Liver (tissue), 9 donors: ENCODE data around the gene ACACA. TPM values are rescaled to one million over a fixed set of nuclear protein-coding genes. Genes with fewer than 3 reads are reported as not detected.

Experiments used
- DNase-seq: peaks from one replicate; pipeline ENCODE4 v3.0.0-alpha.2; 2017; ENCODE audit warnings: low spot score
- H3K27ac ChIP-seq, 2 donors: one replicate each; pipeline ENCODE4 v1.7.0; 2013; ENCODE audit warnings: inconsistent platforms in 2 of 2, low read length in 2 of 2, control low read depth in 1 of 2, low read depth in 1 of 2, mild to moderate bottlenecking in 1 of 2
- H3K27me3 ChIP-seq, 4 donors: one replicate each; pipeline versions ENCODE4 v1.6.1 to v1.7.0; 2013; ENCODE audit warnings: low read length in 3 of 4, inconsistent platforms in 1 of 4, mild to moderate bottlenecking in 1 of 4, moderate library complexity in 1 of 4; ENCODE audit not compliant: control insufficient read depth in 4 of 4, insufficient read depth in 4 of 4
- H3K36me3 ChIP-seq, 4 donors: one replicate each; pipeline versions ENCODE4 v1.6.1 to v1.7.0; 2013; ENCODE audit warnings: low read length in 3 of 4, mild to moderate bottlenecking in 3 of 4, low read depth in 1 of 4, moderate library complexity in 1 of 4; ENCODE audit not compliant: control insufficient read depth in 4 of 4, insufficient read depth in 3 of 4
- H3K4me1 ChIP-seq, 4 donors: one replicate each; pipeline versions ENCODE4 v1.6.1 to v1.7.0; 2013; ENCODE audit warnings: low read length in 3 of 4, mild to moderate bottlenecking in 3 of 4, moderate library complexity in 1 of 4; ENCODE audit not compliant: control insufficient read depth in 4 of 4, insufficient read depth in 4 of 4
- H3K4me3 ChIP-seq, 3 donors: one replicate each; pipeline versions ENCODE4 v1.6.1 to v1.7.0; 2013; ENCODE audit warnings: low read length in 3 of 3, control low read depth in 1 of 3, low read depth in 1 of 3, mild to moderate bottlenecking in 1 of 3
- H3K9ac ChIP-seq, 2 donors: one replicate each; pipeline ENCODE4 v1.7.0; 2013; ENCODE audit warnings: low read length in 2 of 2, mild to moderate bottlenecking in 2 of 2, moderate library complexity in 2 of 2, control low read depth in 1 of 2, low read depth in 1 of 2
- H3K9me3 ChIP-seq, 4 donors: one replicate each; pipeline versions ENCODE4 v1.6.1 to v1.7.0; 2013; ENCODE audit warnings: low read length in 3 of 4; ENCODE audit not compliant: control insufficient read depth in 4 of 4
- ATF3 ChIP-seq: IDR thresholded peaks from 2 replicates; pipeline ENCODE4 v1.6.1; 2016; ENCODE audit warnings: antibody characterized with exemption
- CTCF ChIP-seq: fragments of 150-350 bp; IDR thresholded peaks from 2 replicates; pipeline ENCODE4 v1.5.1; 2017; ENCODE audit warnings: improper control_type of control experiment, low read depth, low read length; ENCODE audit not compliant: missing input control
- EGR1 ChIP-seq, 2 donors: IDR thresholded peaks; 2 replicates each; pipeline ENCODE4 v1.6.1; 2016 to 2018; ENCODE audit warnings: antibody characterized with exemption in 2 of 2, low read depth in 2 of 2
- FOXA1 ChIP-seq: IDR thresholded peaks from 2 replicates; pipeline ENCODE4 v1.6.1; 2016; ENCODE audit warnings: antibody characterized with exemption
- FOXA2 ChIP-seq: IDR thresholded peaks from 2 replicates; pipeline ENCODE4 v1.6.1; 2016; ENCODE audit warnings: antibody characterized with exemption
- GABPA ChIP-seq, 2 donors: IDR thresholded peaks in 1 of 2; conservative IDR thresholded peaks in 1 of 2; 2 replicates each; pipeline ENCODE4 v1.6.1; 2016; ENCODE audit warnings: antibody characterized with exemption in 2 of 2, mild to moderate bottlenecking in 1 of 2, moderate library complexity in 1 of 2
- HNF4A ChIP-seq, 2 donors: conservative IDR thresholded peaks; 2 replicates each; pipeline ENCODE4 v1.6.1; 2016; ENCODE audit warnings: antibody characterized with exemption in 2 of 2, mild to moderate bottlenecking in 2 of 2
- HNF4G ChIP-seq: IDR thresholded peaks from 2 replicates; pipeline ENCODE4 v1.6.1; 2016; ENCODE audit warnings: antibody characterized with exemption
- MAX ChIP-seq: IDR thresholded peaks from 2 replicates; pipeline ENCODE4 v1.6.1; 2016; ENCODE audit warnings: antibody characterized with exemption
- REST ChIP-seq: IDR thresholded peaks from 2 replicates; pipeline ENCODE4 v1.6.1; 2016; ENCODE audit warnings: antibody characterized with exemption, mild to moderate bottlenecking
- SP1 ChIP-seq: IDR thresholded peaks from 2 replicates; pipeline ENCODE4 v1.6.1; 2018; ENCODE audit warnings: antibody characterized with exemption, mild to moderate bottlenecking
- TAF1 ChIP-seq: conservative IDR thresholded peaks from 2 replicates; pipeline ENCODE4 v1.6.1; 2016; ENCODE audit warnings: antibody characterized with exemption, mild to moderate bottlenecking
- YY1 ChIP-seq: IDR thresholded peaks from 2 replicates; pipeline ENCODE4 v1.6.1; 2016; ENCODE audit warnings: antibody characterized with exemption, mild to moderate bottlenecking
- ZBTB33 ChIP-seq: IDR thresholded peaks from 2 replicates; pipeline ENCODE4 v1.6.1; 2016; ENCODE audit warnings: antibody characterized with exemption
- WGBS: extraction: QIAGEN DNeasy Blood & Tissue Kit; methylation state at CpG from one replicate; pipeline ENCODE4 v1.1.7; 2013; 5-methylcytosine and 5-hydroxymethylcytosine counted together
- polyA plus RNA-seq, 2 donors: library from polyadenylated mRNA; stranded (reverse) in 1 of 2; unstranded in 1 of 2; fragments of 200-250 nt in 1 of 2; fragments of >200 nt in 1 of 2; fragmentation: Nextera tagmentation in 1 of 2; extraction: Ambion mirVana in 1 of 2; gene quantifications; one replicate each; pipeline versions ENCODE4 v1.2.1 to v1.2.3, GENCODE V29; 2013 to 2015
- total RNA-seq, 2 donors: library from RNA; depleted of rRNA; stranded (reverse); fragments of >200 nt; gene quantifications; one replicate each; pipeline ENCODE4 v1.2.3, GENCODE V29; 2014
- donor health status: healthy.
- donor health status: healthy.
- donor health status: healthy.
- donor health status: healthy.
- donor health status: healthy.

ACACA gene
- total and polyA plus RNA-seq, 4 donors, result 14.8 to 49.5 (median 31.2) TPM

GRCh38 chr17:37400505-37400904, 6.1 kb downstream of the ACACA start (continued):
- no peak for TF ChIP-seq REST

- WGBS, result 94% methylated on average over 5 of the region's 5 CpGs
- no peak for DNase-seq
- Histone ChIP-seq H3K4me3 (no peak overlapping the region), H3K27ac (no peak overlapping the region), H3K9ac (no peak overlapping the region), H3K4me1 (peaks cover 0 to 3% (median 0%) of the 10 kb centered on the region in 4 donors), H3K27me3 (no peaks in the 10 kb centered on the region), H3K9me3 (no peaks in the 10 kb centered on the region), H3K36me3 (no peaks in the 10 kb centered on the region)
- TF ChIP-seq TAF1, result no peak
- no peak for TF ChIP-seq ZBTB33
- TF ChIP-seq MAX, result no peak
- TF ChIP-seq SP1, result no peak
- no peak for TF ChIP-seq HNF4G
- TF ChIP-seq ATF3, result no peak
- no peak for TF ChIP-seq FOXA1
- no peak for TF ChIP-seq FOXA2
Measured at GRCh38 chr17:37399265-37399803, 7.3 kb downstream of the ACACA start.

- Histone ChIP-seq H3K4me3 (no peak overlapping the region), H3K9me3 (no peaks in the 10 kb centered on the region), H3K36me3 (no peaks in the 10 kb centered on the region), H3K27me3 (no peaks in the 10 kb centered on the region), H3K9ac (no peak overlapping the region), H3K27ac (no peak overlapping the region), H3K4me1 (peaks cover 0 to 3% (median 0%) of the 10 kb centered on the region in 4 donors)
- WGBS, result 98% methylated on average over 7 of the region's 7 CpGs
- DNase-seq, result no peak
- no peak for TF ChIP-seq CTCF
- TF ChIP-seq ATF3, result no peak
- TF ChIP-seq GABPA (IDR thresholded peaks at IDR 0.05 in 1 of 2, conservative IDR thresholded peaks at IDR 0.05 in 1 of 2), result no peak
- no peak for TF ChIP-seq FOXA1
- no peak for TF ChIP-seq HNF4G
- no peak for TF ChIP-seq ZBTB33
- no peak for TF ChIP-seq MAX
- TF ChIP-seq TAF1, result no peak
- no peak for TF ChIP-seq HNF4A (conservative IDR thresholded peaks at IDR 0.05)
- TF ChIP-seq YY1, result no peak
- no peak for TF ChIP-seq EGR1 (IDR thresholded peaks at IDR 0.05; ENCODE audit: low read depth in 2 of 2)
- no peak for TF ChIP-seq REST
Measured at GRCh38 chr17:37393352-37393751, 13.3 kb downstream of the ACACA start.
